ENCODE results near the gene TSR2.

The TSR2 gene

GRCh38 chrX:54427837-54428424, 12.3 kb upstream of the TSR2 start:
- H3K27ac Mint-ChIP-seq, result no peak overlapping the region
- H3K4me3 Mint-ChIP-seq, result no peak overlapping the region
- no peaks in the 10 kb centered on the region for H3K4me1 Mint-ChIP-seq
- no peak for TF ChIP-seq CTCF (IDR thresholded peaks at IDR 0.05; ENCODE audit: unreplicated experiment in 3 of 3)
- H3K9me3 Mint-ChIP-seq, result peaks cover 20% of the 10 kb centered on the region
- no peaks in the 10 kb centered on the region for H3K36me3 Mint-ChIP-seq (ENCODE audit: low read depth)
- H3K27me3 Mint-ChIP-seq (ENCODE audit: low read depth), result no peaks in the 10 kb centered on the region

DNA sequence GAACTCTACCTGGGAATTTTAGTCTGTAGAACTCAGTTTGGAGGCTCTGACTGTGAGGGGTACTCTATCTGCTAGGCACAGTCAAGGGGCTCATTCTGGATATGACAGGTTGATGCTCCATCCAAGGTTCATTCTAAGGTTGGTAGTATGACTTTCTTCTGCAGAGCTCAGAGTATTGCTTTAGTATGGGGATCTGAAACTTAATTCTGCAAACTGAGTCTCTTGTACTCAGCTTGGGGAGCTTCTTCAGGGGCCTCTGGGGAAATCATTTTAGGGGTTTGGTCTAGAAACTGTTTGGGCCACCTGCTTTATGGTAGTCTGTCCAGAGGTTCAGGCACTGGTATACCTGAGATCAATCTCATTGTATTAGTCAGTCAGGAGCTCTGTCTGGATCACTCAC, 9.7 kb upstream of the TSR2 start:
- Mint-ChIP-seq H3K9me3 (peaks cover 16% of the 10 kb centered on the region), H3K4me1 (peaks cover 5% of the 10 kb centered on the region), H3K36me3 (ENCODE audit: low read depth) (no peaks in the 10 kb centered on the region), H3K4me3 (no peak overlapping the region), H3K27me3 (ENCODE audit: low read depth) (no peaks in the 10 kb centered on the region), H3K27ac (no peak overlapping the region)
- TF ChIP-seq CTCF (IDR thresholded peaks at IDR 0.05; ENCODE audit: unreplicated experiment in 3 of 3), result no peak

GRCh38 chrX:54435121-54435520, 5.1 kb upstream of the TSR2 start:
- H3K27me3 Mint-ChIP-seq (ENCODE audit: low read depth), result no peaks in the 10 kb centered on the region
- peaks cover 8% of the 10 kb centered on the region for H3K9me3 Mint-ChIP-seq
- H3K4me3 Mint-ChIP-seq, result peak overlapping the region in 1 of 3 experiments; percentile 1

GRCh38 chrX:54442790-54443189, 2.6 kb downstream of the TSR2 start:
- H3K27me3 Mint-ChIP-seq (ENCODE audit: low read depth), result no peaks in the 10 kb centered on the region
- no peak overlapping the region for H3K27ac Mint-ChIP-seq
- TF ChIP-seq CTCF (IDR thresholded peaks at IDR 0.05; ENCODE audit: unreplicated experiment in 3 of 3), result no peak
- H3K9me3 Mint-ChIP-seq, result peaks cover 15% of the 10 kb centered on the region
- peaks cover 25% of the 10 kb centered on the region for H3K36me3 Mint-ChIP-seq (ENCODE audit: low read depth)
- peaks cover 12% of the 10 kb centered on the region for H3K4me1 Mint-ChIP-seq
- H3K4me3 Mint-ChIP-seq, result no peak overlapping the region

More at GRCh38 chrX:54435121-54435520, 5.1 kb upstream of the TSR2 start:
- peaks cover 9% of the 10 kb centered on the region for H3K4me1 Mint-ChIP-seq
- peak overlapping the region; percentile 27 to 80 (median 65) for H3K27ac Mint-ChIP-seq
- no peak for TF ChIP-seq CTCF (IDR thresholded peaks at IDR 0.05; ENCODE audit: unreplicated experiment in 3 of 3)
- no peaks in the 10 kb centered on the region for H3K36me3 Mint-ChIP-seq (ENCODE audit: low read depth)

DNA sequence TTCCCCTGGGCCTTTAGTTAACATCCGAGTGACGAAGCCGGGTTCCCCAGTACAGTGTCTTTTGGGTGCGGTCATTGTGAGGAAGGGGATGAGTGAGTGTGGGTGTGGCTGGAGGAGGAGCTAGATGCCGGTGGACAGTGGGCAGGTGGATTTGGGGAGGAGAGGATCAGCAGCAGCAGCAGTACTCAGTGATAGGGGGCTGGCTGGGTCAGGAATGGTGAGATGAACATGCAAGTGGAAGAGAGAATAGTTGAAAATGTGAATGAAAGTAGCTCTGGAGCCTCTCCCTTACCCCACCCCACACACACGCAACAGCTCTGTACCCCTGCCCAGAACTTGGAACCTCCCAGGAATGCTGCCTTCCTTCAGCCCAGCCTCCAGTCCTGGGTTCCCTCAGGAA, 4.5 kb downstream of the TSR2 start:
- H3K4me1 Mint-ChIP-seq, result peaks cover 12% of the 10 kb centered on the region
- H3K9me3 Mint-ChIP-seq, result peaks cover 14% of the 10 kb centered on the region
- H3K36me3 Mint-ChIP-seq (ENCODE audit: low read depth), result peaks cover 35% of the 10 kb centered on the region
- no peak for TF ChIP-seq CTCF (IDR thresholded peaks at IDR 0.05; ENCODE audit: unreplicated experiment in 3 of 3)
- no peaks in the 10 kb centered on the region for H3K27me3 Mint-ChIP-seq (ENCODE audit: low read depth)
- no peak overlapping the region for H3K27ac Mint-ChIP-seq
- no peak overlapping the region for H3K4me3 Mint-ChIP-seq

GRCh38 chrX:54446084-54446483, 5.9 kb downstream of the TSR2 start:
- Mint-ChIP-seq H3K27me3 (ENCODE audit: low read depth) (no peaks in the 10 kb centered on the region), H3K36me3 (ENCODE audit: low read depth) (peaks cover 41% of the 10 kb centered on the region), H3K9me3 (peaks cover 12% of the 10 kb centered on the region), H3K4me3 (no peak overlapping the region), H3K4me1 (peaks cover 5% of the 10 kb centered on the region), H3K27ac (no peak overlapping the region)
- TF ChIP-seq CTCF (IDR thresholded peaks at IDR 0.05; ENCODE audit: unreplicated experiment in 3 of 3), result no peak

Measured in nephron (organoid).